Liver (tissue), 9 donors: ENCODE data around the gene EXTL1. TPM values are rescaled to one million over a fixed set of nuclear protein-coding genes. Genes with fewer than 3 reads are reported as not detected.
"Not testable (repeated sequence)": the region's sequence is repeated elsewhere in the genome, so short reads cannot be mapped to it uniquely, and the experiment has no call there.

ENCODE experiments used
- DNase-seq: peaks from one replicate; pipeline ENCODE4 v3.0.0-alpha.2; 2017; ENCODE audit warnings: low spot score
- H3K27ac ChIP-seq, 2 donors: one replicate each; pipeline ENCODE4 v1.7.0; 2013; ENCODE audit warnings: inconsistent platforms in 2 of 2, low read length in 2 of 2, control low read depth in 1 of 2, low read depth in 1 of 2, mild to moderate bottlenecking in 1 of 2
- H3K27me3 ChIP-seq, 4 donors: one replicate each; pipeline versions ENCODE4 v1.6.1 to v1.7.0; 2013; ENCODE audit warnings: low read length in 3 of 4, inconsistent platforms in 1 of 4, mild to moderate bottlenecking in 1 of 4, moderate library complexity in 1 of 4; ENCODE audit not compliant: control insufficient read depth in 4 of 4, insufficient read depth in 4 of 4
- H3K36me3 ChIP-seq, 4 donors: one replicate each; pipeline versions ENCODE4 v1.6.1 to v1.7.0; 2013; ENCODE audit warnings: low read length in 3 of 4, mild to moderate bottlenecking in 3 of 4, low read depth in 1 of 4, moderate library complexity in 1 of 4; ENCODE audit not compliant: control insufficient read depth in 4 of 4, insufficient read depth in 3 of 4
- H3K4me1 ChIP-seq, 4 donors: one replicate each; pipeline versions ENCODE4 v1.6.1 to v1.7.0; 2013; ENCODE audit warnings: low read length in 3 of 4, mild to moderate bottlenecking in 3 of 4, moderate library complexity in 1 of 4; ENCODE audit not compliant: control insufficient read depth in 4 of 4, insufficient read depth in 4 of 4
- H3K4me3 ChIP-seq, 3 donors: one replicate each; pipeline versions ENCODE4 v1.6.1 to v1.7.0; 2013; ENCODE audit warnings: low read length in 3 of 3, control low read depth in 1 of 3, low read depth in 1 of 3, mild to moderate bottlenecking in 1 of 3
- H3K9ac ChIP-seq, 2 donors: one replicate each; pipeline ENCODE4 v1.7.0; 2013; ENCODE audit warnings: low read length in 2 of 2, mild to moderate bottlenecking in 2 of 2, moderate library complexity in 2 of 2, control low read depth in 1 of 2, low read depth in 1 of 2
- H3K9me3 ChIP-seq, 4 donors: one replicate each; pipeline versions ENCODE4 v1.6.1 to v1.7.0; 2013; ENCODE audit warnings: low read length in 3 of 4; ENCODE audit not compliant: control insufficient read depth in 4 of 4
- EGR1 ChIP-seq, 2 donors: IDR thresholded peaks; 2 replicates each; pipeline ENCODE4 v1.6.1; 2016 to 2018; ENCODE audit warnings: antibody characterized with exemption in 2 of 2, low read depth in 2 of 2
- FOXA2 ChIP-seq: IDR thresholded peaks from 2 replicates; pipeline ENCODE4 v1.6.1; 2016; ENCODE audit warnings: antibody characterized with exemption
- GABPA ChIP-seq, 2 donors: IDR thresholded peaks in 1 of 2; conservative IDR thresholded peaks in 1 of 2; 2 replicates each; pipeline ENCODE4 v1.6.1; 2016; ENCODE audit warnings: antibody characterized with exemption in 2 of 2, mild to moderate bottlenecking in 1 of 2, moderate library complexity in 1 of 2
- HNF4A ChIP-seq, 2 donors: conservative IDR thresholded peaks; 2 replicates each; pipeline ENCODE4 v1.6.1; 2016; ENCODE audit warnings: antibody characterized with exemption in 2 of 2, mild to moderate bottlenecking in 2 of 2
- HNF4G ChIP-seq: IDR thresholded peaks from 2 replicates; pipeline ENCODE4 v1.6.1; 2016; ENCODE audit warnings: antibody characterized with exemption
- JUND ChIP-seq, 2 donors: IDR thresholded peaks; 2 replicates each; pipeline ENCODE4 v1.6.1; 2016; ENCODE audit warnings: antibody characterized with exemption in 2 of 2
- NR2F2 ChIP-seq: IDR thresholded peaks from 2 replicates; pipeline ENCODE4 v1.6.1; 2016; ENCODE audit warnings: antibody characterized with exemption
- RAD21 ChIP-seq, 2 donors: IDR thresholded peaks; 2 replicates each; pipeline ENCODE4 v1.6.1; 2016; ENCODE audit warnings: antibody characterized with exemption in 2 of 2, mild to moderate bottlenecking in 2 of 2
- REST ChIP-seq: IDR thresholded peaks from 2 replicates; pipeline ENCODE4 v1.6.1; 2016; ENCODE audit warnings: antibody characterized with exemption, mild to moderate bottlenecking
- RXRA ChIP-seq, 2 donors: IDR thresholded peaks; 2 replicates each; pipeline ENCODE4 v1.6.1; 2017 to 2018; ENCODE audit warnings: antibody characterized with exemption in 2 of 2, mild to moderate bottlenecking in 1 of 2
- SP1 ChIP-seq: IDR thresholded peaks from 2 replicates; pipeline ENCODE4 v1.6.1; 2018; ENCODE audit warnings: antibody characterized with exemption, mild to moderate bottlenecking
- TAF1 ChIP-seq: conservative IDR thresholded peaks from 2 replicates; pipeline ENCODE4 v1.6.1; 2016; ENCODE audit warnings: antibody characterized with exemption, mild to moderate bottlenecking
- YY1 ChIP-seq: IDR thresholded peaks from 2 replicates; pipeline ENCODE4 v1.6.1; 2016; ENCODE audit warnings: antibody characterized with exemption, mild to moderate bottlenecking
- ZBTB33 ChIP-seq: IDR thresholded peaks from 2 replicates; pipeline ENCODE4 v1.6.1; 2016; ENCODE audit warnings: antibody characterized with exemption
- WGBS: extraction: QIAGEN DNeasy Blood & Tissue Kit; methylation state at CpG from one replicate; pipeline ENCODE4 v1.1.7; 2013; 5-methylcytosine and 5-hydroxymethylcytosine counted together
- polyA plus RNA-seq, 2 donors: library from polyadenylated mRNA; stranded (reverse) in 1 of 2; unstranded in 1 of 2; fragments of 200-250 nt in 1 of 2; fragments of >200 nt in 1 of 2; fragmentation: Nextera tagmentation in 1 of 2; extraction: Ambion mirVana in 1 of 2; gene quantifications; one replicate each; pipeline versions ENCODE4 v1.2.1 to v1.2.3, GENCODE V29; 2013 to 2015
- total RNA-seq, 2 donors: library from RNA; depleted of rRNA; stranded (reverse); fragments of >200 nt; gene quantifications; one replicate each; pipeline ENCODE4 v1.2.3, GENCODE V29; 2014
- TF ChIP-seq, protein P1 (sequence below): IDR thresholded peaks from 2 replicates; pipeline ENCODE4 v1.6.1; 2016; ENCODE audit warnings: antibody characterized with exemption
- donor health status: healthy.
- donor health status: healthy.
- donor health status: healthy.
- donor health status: healthy.
- donor health status: healthy.

Gene EXTL1
- total and polyA plus RNA-seq, 4 donors = under 0.01 TPM; not detected in 3

DNA sequence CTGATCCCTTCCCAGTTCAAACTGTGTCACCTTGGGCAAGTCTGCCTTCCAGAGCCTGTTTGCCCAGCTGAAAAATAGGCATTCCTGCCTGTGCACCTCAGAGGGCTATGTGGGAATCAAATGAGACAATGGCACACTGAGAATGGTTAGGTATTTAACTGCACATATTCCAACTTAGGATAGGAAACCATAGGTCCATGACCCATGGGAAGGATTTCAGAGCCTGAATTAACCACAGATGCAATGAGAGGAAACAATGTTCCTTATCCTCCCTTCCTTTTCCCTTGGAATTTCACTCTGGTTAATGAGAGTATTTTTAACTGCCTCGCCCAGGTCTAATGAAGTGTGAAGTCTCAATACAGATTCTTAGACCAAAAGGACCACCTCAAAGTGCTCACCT lies 36.4 kb upstream of the EXTL1 start:
- H3K9ac ChIP-seq = no peak overlapping the region
- WGBS = 91% methylated on average over 1 of the region's 1 CpG
- H3K36me3 ChIP-seq = peaks cover 7 to 54% (median 26%) of the 10 kb centered on the region in 4 donors
- no peak for TF ChIP-seq JUND (IDR thresholded peaks at IDR 0.05)
- TF ChIP-seq RAD21 (IDR thresholded peaks at IDR 0.05) = no peak
- TF ChIP-seq HNF4G = no peak
- no peak for TF ChIP-seq RXRA (IDR thresholded peaks at IDR 0.05)
- TF ChIP-seq HNF4A (conservative IDR thresholded peaks at IDR 0.05) = no peak
- TF ChIP-seq ZBTB33 = no peak
- TF ChIP-seq NR2F2 = no peak
- no peak for TF ChIP-seq REST
- TF ChIP-seq FOXA2 = no peak
- TF ChIP-seq GABPA (IDR thresholded peaks at IDR 0.05 in 1 of 2, conservative IDR thresholded peaks at IDR 0.05 in 1 of 2) = no peak
- no peak for TF ChIP-seq SP1
- TF ChIP-seq, protein P1, sequence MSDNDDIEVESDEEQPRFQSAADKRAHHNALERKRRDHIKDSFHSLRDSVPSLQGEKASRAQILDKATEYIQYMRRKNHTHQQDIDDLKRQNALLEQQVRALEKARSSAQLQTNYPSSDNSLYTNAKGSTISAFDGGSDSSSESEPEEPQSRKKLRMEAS = no peak
- H3K4me1 ChIP-seq = no peaks in the 10 kb centered on the region
- H3K4me3 ChIP-seq = no peak overlapping the region
- no peak overlapping the region for H3K27ac ChIP-seq
- no peak for DNase-seq
- H3K9me3 ChIP-seq = no peaks in the 10 kb centered on the region
- no peaks in the 10 kb centered on the region for H3K27me3 ChIP-seq

GRCh38 chr1:25985670-25986069 lies 35.9 kb upstream of the EXTL1 start:
- WGBS = 94% methylated on average over 3 of the region's 3 CpGs
- peaks cover 6 to 58% (median 26%) of the 10 kb centered on the region in 4 donors for H3K36me3 ChIP-seq

DNA sequence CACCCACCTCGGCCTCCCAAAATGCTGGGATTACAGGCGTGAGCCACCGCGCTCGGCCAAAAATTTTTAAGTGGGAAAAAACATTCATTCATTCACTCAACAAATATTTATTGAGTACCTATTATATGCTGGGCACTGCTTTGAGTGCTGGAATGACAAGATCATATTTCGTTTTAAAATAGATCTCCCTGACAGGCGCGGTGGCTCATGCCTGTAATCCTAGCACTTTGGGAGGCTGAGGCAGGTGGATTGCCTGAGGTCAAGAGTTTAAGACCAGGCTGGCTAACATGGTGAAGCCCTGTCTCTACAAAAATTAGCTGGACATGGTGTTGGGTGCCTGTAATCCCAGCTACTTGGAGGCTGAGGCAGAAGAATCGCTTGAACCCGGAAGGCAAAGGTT lies 34.8 kb upstream of the EXTL1 start:
- WGBS = 98% methylated on average over 10 of the region's 10 CpGs
- not testable (repeated sequence) for H3K9ac ChIP-seq, H3K4me1 ChIP-seq, DNase-seq, H3K4me3 ChIP-seq, H3K27me3 ChIP-seq, H3K9me3 ChIP-seq, H3K27ac ChIP-seq
- H3K36me3 ChIP-seq = peaks cover 3 to 54% (median 24%) of the 10 kb centered on the region in 4 donors

More at GRCh38 chr1:25985670-25986069, 35.9 kb upstream of the EXTL1 start:
- H3K4me1 ChIP-seq = no peaks in the 10 kb centered on the region
- H3K27me3 ChIP-seq = no peaks in the 10 kb centered on the region
- DNase-seq = no peak
- H3K4me3 ChIP-seq = no peak overlapping the region
- no peak overlapping the region for H3K27ac ChIP-seq
- H3K9ac ChIP-seq = no peak overlapping the region
- TF ChIP-seq TAF1 = no peak
- TF ChIP-seq SP1 = no peak
- no peak for TF ChIP-seq REST
- TF ChIP-seq RXRA (IDR thresholded peaks at IDR 0.05) = no peak
- no peak for TF ChIP-seq RAD21 (IDR thresholded peaks at IDR 0.05)
- TF ChIP-seq YY1 = no peak
- no peak for TF ChIP-seq EGR1 (IDR thresholded peaks at IDR 0.05; ENCODE audit: low read depth in 2 of 2)
- no peak for TF ChIP-seq NR2F2
- H3K9me3 ChIP-seq = no peaks in the 10 kb centered on the region
